Tibial nerve (tissue), 4 donors: ENCODE measurements around the gene NKX1-2.

Experiments used
- CTCF ChIP-seq, 5 experiments: fragments of 200-600 bp in 3 of 5; fragments of 450-650 bp in 2 of 5; sonication (generic) in 3 of 5; IDR thresholded peaks; one replicate each; pipeline ENCODE4 v1.5.1; 2016 to 2019; ENCODE audit warnings: antibody characterized with exemption in 5 of 5, mild to moderate bottlenecking in 3 of 5, moderate library complexity in 2 of 5
- EP300 ChIP-seq, 2 donors: sonication (generic); formaldehyde crosslinking; IDR thresholded peaks; one replicate each; pipeline ENCODE4 v1.6.1; 2017; ENCODE audit warnings: antibody characterized with exemption in 2 of 2, mild to moderate bottlenecking in 1 of 2
- POLR2A ChIP-seq, 2 donors: fragments of 450-650 bp; IDR thresholded peaks; one replicate each; pipeline ENCODE4 v1.6.1; 2017; ENCODE audit warnings: antibody characterized with exemption in 2 of 2, mild to moderate bottlenecking in 2 of 2, moderate library complexity in 2 of 2

GRCh38 chr10:124461642-124462347 is 12.0 kb upstream of the NKX1-2 start, which contains the start of gene LHPP:
- TF ChIP-seq POLR2A (IDR thresholded peaks at IDR 0.05) (peak in 1 of 2 donors; percentile 36), CTCF (IDR thresholded peaks at IDR 0.05) (peak; percentile 44 to 90 (median 77)), EP300 (IDR thresholded peaks at IDR 0.05) (no peak)
